T-cell (primary cell): ENCODE data around the gene CEMIP. TPM values are rescaled to one million over a fixed set of nuclear protein-coding genes. Genes with fewer than 3 reads are reported as not detected.

ENCODE experiments used
- ATAC-seq, 4 experiments: fragments of 200-7000 bp in 3 of 4; fragments of 150-1000 bp in 1 of 4; cut with Tn5 transposase; replicated peaks in 1 of 4; 1 replicate in 3 of 4; 2 replicates in 1 of 4; pipeline ENCODE4 v1.10.0; 2021; ENCODE audit warnings: moderate library complexity in 3 of 4, mild to moderate bottlenecking in 2 of 4, moderate number of reproducible peaks in 1 of 4
- CTCF ChIA-PET, 2 donors: fragments of 300-600 bp; sonication (Branson Sonifier 250); formaldehyde crosslinking; loops; one replicate each; lab custom pipeline; 2022; ENCODE audit warnings: antibody characterized with exemption in 2 of 2; lab: Charles Lee
- POLR2A ChIA-PET, 2 donors: fragments of 300-600 bp; sonication (Branson Sonifier 250); formaldehyde crosslinking; loops; one replicate each; lab custom pipeline; 2022; ENCODE audit warnings: antibody characterized with exemption in 2 of 2; lab: Charles Lee
- DNase-seq, 35 experiments: peaks; one replicate each; pipeline versions ENCODE4 v3.0.0 to v3.0.0-alpha.2; 2013 to 2023
- H3K27ac ChIP-seq: one replicate; pipeline ENCODE4 v1.5.1; 2013; ENCODE audit warnings: low read length
- H3K27me3 ChIP-seq, 2 experiments: replicated peaks in 1 of 2; 1 replicate in 1 of 2; 2 replicates in 1 of 2; pipeline versions ENCODE4 v1.6.1 to v1.7.0; 2013; ENCODE audit warnings: low read length in 1 of 2, mixed read lengths in 1 of 2; ENCODE audit not compliant: control insufficient read depth in 2 of 2, insufficient read depth in 2 of 2; ENCODE audit errors: extremely low read depth in 1 of 2
- H3K36me3 ChIP-seq, 2 donors: 1 replicate in 1 of 2; 2 replicates in 1 of 2; pipeline versions ENCODE4 v1.6.1 to v1.7.0; 2013; ENCODE audit warnings: low read length in 1 of 2; ENCODE audit not compliant: control insufficient read depth in 2 of 2, insufficient read depth in 1 of 2; ENCODE audit errors: extremely low read depth in 1 of 2
- H3K4me1 ChIP-seq, 2 experiments: 1 replicate in 1 of 2; 2 replicates in 1 of 2; pipeline versions ENCODE4 v1.6.1 to v1.7.0; 2013; ENCODE audit warnings: low read length in 2 of 2, mixed read lengths in 1 of 2; ENCODE audit not compliant: insufficient read depth in 2 of 2, control insufficient read depth in 1 of 2; ENCODE audit errors: extremely low read depth in 1 of 2
- H3K4me3 ChIP-seq, 2 donors: 1 replicate in 1 of 2; 2 replicates in 1 of 2; pipeline versions ENCODE4 v1.5.1 to v1.7.0; 2013; ENCODE audit warnings: mild to moderate bottlenecking in 2 of 2, low read length in 1 of 2, moderate library complexity in 1 of 2; ENCODE audit not compliant: control insufficient read depth in 1 of 2; ENCODE audit errors: extremely low read depth in 1 of 2
- H3K9me3 ChIP-seq: 2 replicates; pipeline ENCODE4 v1.7.0; 2013
- H3K27ac Mint-ChIP-seq, 2 donors: one replicate each; pipeline ENCODE4 v1.8.0; 2020 to 2021; ENCODE audit warnings: mild to moderate bottlenecking in 2 of 2, mixed read lengths in 2 of 2
- H3K27me3 Mint-ChIP-seq, 2 donors: one replicate each; pipeline ENCODE4 v1.8.0; 2021 to 2022; ENCODE audit warnings: mixed read lengths in 2 of 2
- H3K36me3 Mint-ChIP-seq: one replicate; pipeline ENCODE4 v1.8.0; 2021; ENCODE audit warnings: mixed read lengths
- H3K4me1 Mint-ChIP-seq, 3 donors: one replicate each; pipeline ENCODE4 v1.8.0; 2020 to 2022; ENCODE audit warnings: mixed read lengths in 3 of 3, mild to moderate bottlenecking in 1 of 3
- H3K4me3 Mint-ChIP-seq, 3 donors: one replicate each; pipeline ENCODE4 v1.8.0; 2020 to 2022; ENCODE audit warnings: mild to moderate bottlenecking in 3 of 3, mixed read lengths in 3 of 3, moderate library complexity in 3 of 3
- H3K9me3 Mint-ChIP-seq, 3 donors: one replicate each; pipeline ENCODE4 v1.8.0; 2020 to 2022; ENCODE audit warnings: mixed read lengths in 3 of 3
- WGBS: methylation state at CpG from one replicate; pipeline ENCODE4 v1.1.5; 2013; ENCODE audit warnings: missing lambda C conversion rate; ENCODE audit not compliant: insufficient coverage; 5-methylcytosine and 5-hydroxymethylcytosine counted together
- total RNA-seq, 35 experiments: library from RNA in 6 of 35; stranded (reverse) in 6 of 35; fragments of 120-200 nt in 1 of 35; gene quantifications; one replicate each; pipeline versions ENCODE4 v1.2.1 to v1.2.4 and lab custom pipeline; 2013 to 2026

CEMIP gene
- total RNA-seq, 5 donors from 2014 or later (not counting 1 experiment from before 2014, with no cell fraction given) = 0.63 to 1.2 (median 1.2) TPM; not detected in 2

GRCh38 chr15:80934761-80935221 is 155.6 kb downstream of the CEMIP start:
- Histone ChIP-seq H3K36me3 (peaks cover 0 to 11% of the 10 kb centered on the region in 2 donors), H3K9me3 (no peaks in the 10 kb centered on the region), H3K27ac (no peak overlapping the region), H3K4me3 (no peak overlapping the region), H3K27me3 (no peaks in the 10 kb centered on the region), H3K4me1 (no peaks in the 10 kb centered on the region)
- Mint-ChIP-seq H3K36me3 (peaks cover 31% of the 10 kb centered on the region), H3K27me3 (no peaks in the 10 kb centered on the region), H3K27ac (no peak overlapping the region), H3K4me3 (no peak overlapping the region), H3K9me3 (no peaks in the 10 kb centered on the region), H3K4me1 (peaks cover 0 to 2% (median 0%) of the 10 kb centered on the region in 3 donors)
- WGBS = 94% methylated on average over 3 of the region's 3 CpGs
- ChIA-PET POLR2A (no interaction called here), CTCF (no interaction called here)
- DNase-seq (no peak), ATAC-seq (no peak)

- ChIA-PET POLR2A (interaction anchor here in 1 of 2 donors (0.5 kb wide), 1 partner anchor 24 kb away, joined by 5 read pairs; no protein-coding TSS in a partner anchor), CTCF (no interaction called here)
- Mint-ChIP-seq H3K27me3 (no peaks in the 10 kb centered on the region), H3K9me3 (no peaks in the 10 kb centered on the region), H3K27ac (no peak overlapping the region), H3K4me3 (no peak overlapping the region), H3K36me3 (peaks cover 37% of the 10 kb centered on the region), H3K4me1 (peaks cover 0 to 2% (median 0%) of the 10 kb centered on the region in 3 donors)
- H3K27me3 ChIP-seq = no peaks in the 10 kb centered on the region
- H3K4me3 ChIP-seq = no peak overlapping the region
- ATAC-seq (no peak), DNase-seq (no peak)
- H3K27ac ChIP-seq = no peak overlapping the region
- peaks cover 6 to 15% of the 10 kb centered on the region in 2 donors for H3K36me3 ChIP-seq
- H3K4me1 ChIP-seq = no peaks in the 10 kb centered on the region
- no peaks in the 10 kb centered on the region for H3K9me3 ChIP-seq
- 96% methylated on average over 12 of the region's 16 CpGs for WGBS
Observed at GRCh38 chr15:80936288-80937078, 157.3 kb downstream of the CEMIP start.

GRCh38 chr15:80937718-80938117 is 158.5 kb downstream of the CEMIP start:
- H3K9me3 ChIP-seq = no peaks in the 10 kb centered on the region
- H3K27me3 Mint-ChIP-seq = no peaks in the 10 kb centered on the region
- ChIA-PET CTCF (no interaction called here), POLR2A (no interaction called here)
- DNase-seq (no peak), ATAC-seq (no peak)
- H3K27ac Mint-ChIP-seq = no peak overlapping the region
- H3K36me3 Mint-ChIP-seq = peaks cover 48% of the 10 kb centered on the region
- H3K4me1 ChIP-seq = no peaks in the 10 kb centered on the region
- H3K4me1 Mint-ChIP-seq = peaks cover 0 to 2% (median 0%) of the 10 kb centered on the region in 3 donors
- no peak overlapping the region for H3K4me3 ChIP-seq
- WGBS = 97% methylated on average over 11 of the region's 12 CpGs
- no peak overlapping the region for H3K27ac ChIP-seq
- H3K4me3 Mint-ChIP-seq = no peak overlapping the region
- no peaks in the 10 kb centered on the region for H3K9me3 Mint-ChIP-seq
- H3K36me3 ChIP-seq = peaks cover 14 to 24% of the 10 kb centered on the region in 2 donors
- no peaks in the 10 kb centered on the region for H3K27me3 ChIP-seq

GRCh38 chr15:80939216-80939615 is 160.0 kb downstream of the CEMIP start:
- WGBS = no CpG with 5 or more reads among the region's 3 CpGs

GRCh38 chr15:80940331-80940730 is 161.2 kb downstream of the CEMIP start:
- H3K4me1 ChIP-seq = no peaks in the 10 kb centered on the region
- POLR2A ChIA-PET = no interaction called here
- H3K36me3 ChIP-seq = peaks cover 26 to 35% of the 10 kb centered on the region in 2 donors
- no peaks in the 10 kb centered on the region for H3K27me3 ChIP-seq
- Mint-ChIP-seq H3K4me1 (no peaks in the 10 kb centered on the region), H3K36me3 (peaks cover 58% of the 10 kb centered on the region), H3K27ac (no peak overlapping the region), H3K4me3 (no peak overlapping the region), H3K27me3 (no peaks in the 10 kb centered on the region), H3K9me3 (no peaks in the 10 kb centered on the region)
- H3K27ac ChIP-seq = no peak overlapping the region
- CTCF ChIA-PET = interaction anchor here in 1 of 2 donors (0.6 kb wide), 1 partner anchor 117 kb away, joined by 3 read pairs; no protein-coding TSS in a partner anchor
- H3K4me3 ChIP-seq = no peak overlapping the region
- 100% methylated on average over 2 of the region's 4 CpGs for WGBS
- no peak for DNase-seq
- H3K9me3 ChIP-seq = no peaks in the 10 kb centered on the region
- no peak for ATAC-seq

More at GRCh38 chr15:80939216-80939615, 160.0 kb downstream of the CEMIP start:
- no peaks in the 10 kb centered on the region for H3K27me3 Mint-ChIP-seq
- DNase-seq (no peak), ATAC-seq (no peak)
- Histone ChIP-seq H3K4me3 (no peak overlapping the region), H3K9me3 (no peaks in the 10 kb centered on the region), H3K27ac (no peak overlapping the region), H3K27me3 (no peaks in the 10 kb centered on the region), H3K4me1 (no peaks in the 10 kb centered on the region), H3K36me3 (peaks cover 20 to 26% of the 10 kb centered on the region in 2 donors)
- no peak overlapping the region for H3K4me3 Mint-ChIP-seq
- H3K9me3 Mint-ChIP-seq = no peaks in the 10 kb centered on the region
- ChIA-PET CTCF (no interaction called here), POLR2A (no interaction called here)
- H3K36me3 Mint-ChIP-seq = peaks cover 59% of the 10 kb centered on the region
- H3K27ac Mint-ChIP-seq = no peak overlapping the region
- peaks cover 0 to 2% (median 0%) of the 10 kb centered on the region in 3 donors for H3K4me1 Mint-ChIP-seq

- peaks cover 63% of the 10 kb centered on the region for H3K36me3 Mint-ChIP-seq
Observed at GRCh38 chr15:80940851-80941250, 161.7 kb downstream of the CEMIP start.

More at GRCh38 chr15:80940851-80941250, 161.7 kb downstream of the CEMIP start:
- POLR2A ChIA-PET = no interaction called here
- no peaks in the 10 kb centered on the region for H3K27me3 Mint-ChIP-seq
- no peak for ATAC-seq
- no peak overlapping the region for H3K4me3 ChIP-seq
- no peaks in the 10 kb centered on the region for H3K4me1 Mint-ChIP-seq
- DNase-seq = no peak
- 85% methylated on average over 3 of the region's 6 CpGs for WGBS
- CTCF ChIA-PET = interaction anchor here in 1 of 2 donors (0.6 kb wide), 1 partner anchor 116 kb away, joined by 3 read pairs; no protein-coding TSS in a partner anchor
- H3K27ac Mint-ChIP-seq = no peak overlapping the region
- no peaks in the 10 kb centered on the region for H3K9me3 ChIP-seq
- peaks cover 29 to 37% of the 10 kb centered on the region in 2 donors for H3K36me3 ChIP-seq
- H3K27me3 ChIP-seq = no peaks in the 10 kb centered on the region
- H3K4me1 ChIP-seq = no peaks in the 10 kb centered on the region
- no peaks in the 10 kb centered on the region for H3K9me3 Mint-ChIP-seq
- H3K4me3 Mint-ChIP-seq = no peak overlapping the region
- H3K27ac ChIP-seq = no peak overlapping the region
